Thoracic aorta (tissue), 2 donors: ENCODE results near the gene MNT. TPM values are rescaled to one million over a fixed set of nuclear protein-coding genes. Genes with fewer than 3 reads are reported as not detected.

Experiments used
- ATAC-seq: fragments of 150-250 bp; one replicate; pipeline ENCODE4 v1.8.0; 2017; ENCODE audit warnings: low read depth; ENCODE audit not compliant: insufficient number of reproducible peaks, low FRiP score
- DNase-seq: peaks from one replicate; pipeline ENCODE4 v3.0.0-alpha.2; 2020; ENCODE audit warnings: low spot score
- H3K27ac ChIP-seq, 2 donors: fragments of 200-600 bp; sonication (generic); 1 replicate in 1 of 2; 2 replicates in 1 of 2; pipeline ENCODE4 v1.5.1; 2016; ENCODE audit warnings: mild to moderate bottlenecking in 2 of 2, moderate library complexity in 2 of 2
- H3K27me3 ChIP-seq: fragments of 200-600 bp; sonication (generic); replicated peaks from 2 replicates; pipeline ENCODE4 v1.6.0; 2016; ENCODE audit warnings: mild to moderate bottlenecking; ENCODE audit not compliant: insufficient read depth
- H3K36me3 ChIP-seq: fragments of 200-600 bp; sonication (generic); one replicate; pipeline ENCODE4 v1.5.1; 2016
- H3K4me1 ChIP-seq, 2 donors: fragments of 200-600 bp; sonication (generic); 1 replicate in 1 of 2; 2 replicates in 1 of 2; pipeline versions ENCODE4 v1.5.1 to v1.6.0; 2016; ENCODE audit warnings: low read depth in 2 of 2, mild to moderate bottlenecking in 1 of 2; ENCODE audit not compliant: control insufficient read depth in 1 of 2
- H3K4me3 ChIP-seq: fragments of 200-600 bp; sonication (generic); 2 replicates; pipeline ENCODE4 v1.5.1; 2016; ENCODE audit warnings: mild to moderate bottlenecking
- H3K9me3 ChIP-seq: fragments of 200-600 bp; sonication (generic); 2 replicates; pipeline ENCODE4 v1.5.1; 2016
- total RNA-seq, 2 donors: library from RNA; depleted of rRNA; stranded (reverse); fragments of >200 nt; gene quantifications; one replicate each; pipeline versions ENCODE4 v1.1.0 to v1.2.3, GENCODE V29; 2016
- TF ChIP-seq, protein P1 (sequence below): fragments of 200-600 bp; sonication (generic); IDR thresholded peaks from one replicate; pipeline ENCODE4 v1.5.1; 2019; ENCODE audit warnings: antibody characterized with exemption

Gene MNT
- total RNA-seq, 2 donors from 2014 or later: 17.9 to 27.1 TPM

DNA sequence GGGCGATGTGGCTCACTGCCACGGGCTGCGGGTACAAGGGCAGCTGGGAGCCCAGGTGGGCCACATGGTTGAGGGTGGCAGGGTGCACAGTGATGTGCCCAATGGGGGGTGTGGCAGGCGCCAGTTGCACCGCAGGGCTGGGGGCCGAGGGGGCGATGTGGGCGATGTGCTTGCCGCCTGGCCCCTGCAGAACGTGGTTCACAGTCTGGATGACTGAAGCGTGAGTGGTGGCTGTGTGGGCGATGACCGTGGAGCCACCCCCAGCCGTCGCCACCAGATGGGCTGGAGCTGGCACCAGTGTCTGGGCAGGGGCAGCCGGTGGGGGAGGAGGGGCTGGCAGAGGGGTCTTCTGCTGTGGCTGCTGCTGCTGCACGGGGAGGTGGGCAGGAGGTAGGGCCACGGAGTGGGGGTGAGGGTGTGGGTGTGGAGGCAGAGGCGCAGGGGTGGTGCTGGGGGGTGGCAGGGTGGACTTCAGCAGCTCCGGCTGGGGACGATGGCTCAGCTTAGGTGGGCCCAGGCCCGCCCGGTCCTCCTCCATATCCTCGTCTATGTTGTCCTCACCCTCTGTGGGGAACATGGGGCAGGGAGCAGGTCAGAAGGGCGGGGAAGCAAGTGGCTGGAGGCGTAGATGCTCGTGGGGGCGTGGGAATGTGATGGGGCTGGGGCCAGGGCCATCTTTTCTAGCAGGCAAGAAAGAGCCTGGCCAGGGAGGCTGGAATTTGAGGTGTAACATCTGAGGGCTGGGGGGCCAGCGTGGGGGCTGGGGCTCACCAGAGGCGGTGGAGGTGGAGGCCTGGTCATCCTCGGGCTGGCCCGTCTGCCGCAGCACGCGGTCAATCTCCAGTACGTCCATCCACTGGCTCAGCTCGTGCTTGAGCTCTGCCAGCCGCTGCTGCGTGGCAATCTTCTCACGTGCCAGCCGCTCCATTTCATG lies 13.5 kb downstream of the MNT start:
- Histone ChIP-seq H3K27me3 (no peaks in the 10 kb centered on the region), H3K9me3 (no peaks in the 10 kb centered on the region), H3K36me3 (peaks cover 24% of the 10 kb centered on the region), H3K27ac (no peak overlapping the region), H3K4me1 (peaks cover 15 to 29% of the 10 kb centered on the region in 2 donors), H3K4me3 (no peak overlapping the region)
- DNase-seq (no peak), ATAC-seq (no peak)
- TF ChIP-seq, protein P1, sequence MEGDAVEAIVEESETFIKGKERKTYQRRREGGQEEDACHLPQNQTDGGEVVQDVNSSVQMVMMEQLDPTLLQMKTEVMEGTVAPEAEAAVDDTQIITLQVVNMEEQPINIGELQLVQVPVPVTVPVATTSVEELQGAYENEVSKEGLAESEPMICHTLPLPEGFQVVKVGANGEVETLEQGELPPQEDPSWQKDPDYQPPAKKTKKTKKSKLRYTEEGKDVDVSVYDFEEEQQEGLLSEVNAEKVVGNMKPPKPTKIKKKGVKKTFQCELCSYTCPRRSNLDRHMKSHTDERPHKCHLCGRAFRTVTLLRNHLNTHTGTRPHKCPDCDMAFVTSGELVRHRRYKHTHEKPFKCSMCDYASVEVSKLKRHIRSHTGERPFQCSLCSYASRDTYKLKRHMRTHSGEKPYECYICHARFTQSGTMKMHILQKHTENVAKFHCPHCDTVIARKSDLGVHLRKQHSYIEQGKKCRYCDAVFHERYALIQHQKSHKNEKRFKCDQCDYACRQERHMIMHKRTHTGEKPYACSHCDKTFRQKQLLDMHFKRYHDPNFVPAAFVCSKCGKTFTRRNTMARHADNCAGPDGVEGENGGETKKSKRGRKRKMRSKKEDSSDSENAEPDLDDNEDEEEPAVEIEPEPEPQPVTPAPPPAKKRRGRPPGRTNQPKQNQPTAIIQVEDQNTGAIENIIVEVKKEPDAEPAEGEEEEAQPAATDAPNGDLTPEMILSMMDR: no peak

DNA sequence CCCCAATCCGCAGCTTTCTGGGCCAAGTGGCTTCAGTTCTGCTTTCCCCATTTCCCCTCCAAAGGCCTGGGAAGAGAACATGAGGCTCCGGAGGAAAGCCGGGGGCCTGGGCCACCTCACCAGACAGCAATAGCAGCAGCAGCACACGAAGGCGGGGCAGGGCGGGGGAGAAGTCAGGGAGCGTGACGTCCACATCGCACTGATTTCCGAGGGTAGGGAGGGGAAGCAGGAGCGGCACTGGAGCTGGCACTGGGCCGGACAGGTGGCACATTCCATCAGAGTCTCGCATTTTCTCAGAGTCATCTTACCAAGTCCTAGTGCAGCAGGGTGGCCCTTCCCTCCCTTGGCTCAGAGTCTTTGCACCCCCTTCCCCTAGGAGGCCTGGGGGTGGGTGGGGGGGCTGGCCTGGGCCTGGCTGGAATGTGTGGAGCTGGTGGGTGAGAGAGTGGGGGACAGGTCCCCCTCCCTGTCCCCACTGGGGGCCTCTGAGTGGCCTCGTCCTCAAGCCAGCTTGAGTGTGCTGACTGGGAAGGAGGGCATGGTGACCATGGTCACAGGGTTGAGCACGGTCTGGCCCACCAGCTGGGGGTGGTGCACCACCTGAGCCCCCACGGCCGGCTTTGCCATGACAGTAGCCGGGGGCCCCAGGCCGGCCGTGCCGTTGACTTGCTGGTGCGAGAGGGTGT lies 14.3 kb downstream of the MNT start:
- ATAC-seq (no peak), DNase-seq (no peak)
- Histone ChIP-seq H3K36me3 (peaks cover 28% of the 10 kb centered on the region), H3K27me3 (no peaks in the 10 kb centered on the region), H3K4me3 (no peak overlapping the region), H3K4me1 (peaks cover 8 to 21% of the 10 kb centered on the region in 2 donors), H3K27ac (no peak overlapping the region), H3K9me3 (no peaks in the 10 kb centered on the region)
- TF ChIP-seq, protein P1: no peak

- H3K36me3 ChIP-seq: peaks cover 35% of the 10 kb centered on the region
- DNase-seq: no peak
- no peak overlapping the region for H3K27ac ChIP-seq
- TF ChIP-seq, protein P1: no peak
- H3K4me3 ChIP-seq: no peak overlapping the region
- no peak for ATAC-seq
- peaks cover 0 to 10% of the 10 kb centered on the region in 2 donors for H3K4me1 ChIP-seq
- no peaks in the 10 kb centered on the region for H3K9me3 ChIP-seq
- no peaks in the 10 kb centered on the region for H3K27me3 ChIP-seq
Measured at GRCh38 chr17:2385240-2386210, 15.3 kb downstream of the MNT start.

DNA sequence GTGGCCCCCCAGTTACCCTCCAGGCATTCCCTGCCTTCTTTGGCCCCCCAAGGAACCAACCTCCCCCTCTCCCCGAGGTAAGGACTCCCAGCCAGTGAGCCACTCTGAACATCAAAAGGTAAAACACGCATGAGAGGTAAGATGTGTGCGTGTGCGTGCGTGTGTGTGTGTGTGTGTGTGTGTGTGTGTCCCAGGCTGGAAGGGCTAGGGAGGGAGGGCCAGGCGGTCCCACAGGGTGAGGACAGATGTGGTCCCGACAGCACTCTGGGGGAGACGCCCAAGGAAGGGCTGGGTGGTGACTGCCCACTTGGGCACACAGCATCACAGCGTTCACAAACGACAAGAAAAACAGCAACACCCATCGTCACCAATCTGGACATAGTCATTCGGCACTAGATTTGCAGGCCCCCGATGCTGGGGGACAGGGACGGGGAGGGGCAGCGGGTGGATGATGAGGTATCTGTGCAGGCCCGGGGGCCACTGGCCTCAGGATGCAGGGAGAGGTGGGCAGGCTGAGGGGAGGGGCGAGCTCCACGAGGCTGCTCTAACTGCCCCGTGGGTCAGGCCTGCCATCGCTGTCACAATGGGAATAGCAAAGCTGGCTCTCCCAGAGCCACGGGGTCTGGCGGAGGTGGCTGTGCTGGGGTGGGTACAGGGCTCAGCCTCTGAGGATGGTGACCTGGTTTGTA lies 16.3 kb downstream of the MNT start:
- ATAC-seq: no peak

More for the DNA sequence above, 16.3 kb downstream of the MNT start:
- no peak for DNase-seq
- H3K27ac ChIP-seq: no peak overlapping the region
- no peaks in the 10 kb centered on the region for H3K27me3 ChIP-seq
- no peak overlapping the region for H3K4me3 ChIP-seq
- peaks cover 35% of the 10 kb centered on the region for H3K36me3 ChIP-seq
- H3K9me3 ChIP-seq: no peaks in the 10 kb centered on the region
- TF ChIP-seq, protein P1: no peak
- peaks cover 0 to 1% of the 10 kb centered on the region in 2 donors for H3K4me1 ChIP-seq
